Melanocyte of skin (primary cell): ENCODE data around the gene PEX7. TPM values are rescaled to one million over a fixed set of nuclear protein-coding genes. Genes with fewer than 3 reads are reported as not detected.

Source experiments
- small RNA-seq, 2 donors: library from RNA; depleted of rRNA; stranded (forward); fragments of <200 nt; gene quantifications; one replicate each; pipeline ENCODE3, GENCODE V24; 2012
- total RNA-seq, 2 donors: library from RNA; depleted of rRNA; stranded (reverse); fragments of >200 nt; gene quantifications; 2 replicates each; pipeline ENCODE4 v1.2.3, GENCODE V29; 2012

The PEX7 gene, protein sequence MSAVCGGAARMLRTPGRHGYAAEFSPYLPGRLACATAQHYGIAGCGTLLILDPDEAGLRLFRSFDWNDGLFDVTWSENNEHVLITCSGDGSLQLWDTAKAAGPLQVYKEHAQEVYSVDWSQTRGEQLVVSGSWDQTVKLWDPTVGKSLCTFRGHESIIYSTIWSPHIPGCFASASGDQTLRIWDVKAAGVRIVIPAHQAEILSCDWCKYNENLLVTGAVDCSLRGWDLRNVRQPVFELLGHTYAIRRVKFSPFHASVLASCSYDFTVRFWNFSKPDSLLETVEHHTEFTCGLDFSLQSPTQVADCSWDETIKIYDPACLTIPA
- total RNA-seq: 1 to 10 TPM; 6.2 to 6.3 TPM

DNA sequence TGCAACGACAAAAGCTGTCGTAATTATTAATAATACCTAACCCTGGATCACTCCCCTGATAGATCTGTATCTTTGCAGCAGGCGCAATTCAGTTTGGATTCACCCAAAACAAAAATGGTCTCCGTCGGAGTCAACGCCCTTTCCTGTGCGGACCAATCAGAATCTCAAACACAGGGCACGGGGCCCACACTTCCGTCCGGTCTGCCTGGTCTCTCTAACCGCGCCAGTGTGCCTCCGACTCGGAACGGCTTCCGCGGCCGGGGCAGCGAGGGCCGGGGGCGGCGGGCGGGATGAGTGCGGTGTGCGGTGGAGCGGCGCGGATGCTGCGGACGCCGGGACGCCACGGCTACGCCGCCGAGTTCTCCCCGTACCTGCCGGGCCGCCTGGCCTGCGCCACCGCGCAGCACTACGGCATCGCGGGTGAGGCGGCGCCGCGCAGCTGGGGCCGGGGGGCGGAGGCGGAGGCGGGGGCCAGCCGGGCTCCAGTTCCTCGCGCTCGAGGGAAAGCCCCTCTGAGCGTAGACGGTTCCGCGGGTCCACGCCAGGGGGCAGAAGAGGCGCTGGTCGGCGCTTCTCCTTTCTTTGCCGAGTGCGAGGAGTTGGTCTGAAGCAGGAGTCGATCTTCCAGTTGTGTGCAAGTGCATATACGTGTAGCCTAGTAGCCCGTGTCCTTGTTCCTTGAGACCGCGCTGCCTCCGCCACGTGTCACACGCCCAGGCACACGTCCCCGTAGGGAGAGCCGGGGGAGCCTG is at the start of gene PEX7:
TSS of gene PEX7 (plus strand) at position 217 of the 752 bp plus-strand sequence. CDS start at position 291, 74 bp downstream.

DNA sequence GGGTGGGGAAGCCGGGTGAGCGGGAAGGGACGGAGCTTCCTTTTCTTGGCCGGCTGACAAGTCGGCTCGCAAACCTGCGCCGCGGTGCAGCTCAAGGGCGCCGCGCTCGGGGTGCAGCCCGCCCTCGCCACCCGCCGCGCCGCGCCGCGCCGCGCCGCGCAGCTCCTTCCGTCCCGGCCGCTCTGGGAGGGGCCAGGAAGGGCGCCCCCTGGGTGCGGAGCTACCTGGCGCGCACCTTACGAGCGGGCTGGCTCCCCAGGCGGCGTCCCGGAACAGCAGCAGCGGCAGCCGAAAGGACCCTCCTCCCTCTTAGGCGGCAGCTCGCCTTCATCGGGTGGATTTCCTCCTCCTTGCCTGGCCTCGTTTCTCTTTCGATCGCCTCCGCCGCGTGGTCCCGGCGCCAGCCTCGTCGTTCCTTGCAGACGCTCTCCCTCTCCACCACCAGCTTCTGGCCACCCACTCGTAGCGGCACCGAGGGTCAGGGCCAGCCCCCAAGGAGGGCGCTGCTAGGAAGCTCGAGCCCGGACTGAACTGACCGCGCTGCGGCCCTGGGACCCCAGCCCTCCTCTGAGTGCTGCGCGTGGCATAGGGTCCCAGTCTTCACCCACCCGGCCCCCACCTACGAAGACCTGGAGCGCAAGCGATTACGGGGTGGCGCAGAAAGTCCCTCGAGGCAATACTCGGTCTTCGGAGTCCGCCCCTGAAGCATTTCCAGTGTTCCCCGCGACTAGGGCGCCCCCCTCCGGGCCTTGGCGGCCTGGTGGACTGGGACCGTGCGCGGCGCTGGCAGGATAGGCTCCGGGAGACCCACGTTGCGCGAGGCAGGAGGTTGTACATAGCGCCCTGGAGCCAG is 29.8 kb upstream of the PEX7 start, which contains the start of gene MAP3K5:
TSS of gene MAP3K5 (minus strand) at position 68 of the 853 bp plus-strand sequence. CDS start 320 bp downstream, outside the sequence.

DNA sequence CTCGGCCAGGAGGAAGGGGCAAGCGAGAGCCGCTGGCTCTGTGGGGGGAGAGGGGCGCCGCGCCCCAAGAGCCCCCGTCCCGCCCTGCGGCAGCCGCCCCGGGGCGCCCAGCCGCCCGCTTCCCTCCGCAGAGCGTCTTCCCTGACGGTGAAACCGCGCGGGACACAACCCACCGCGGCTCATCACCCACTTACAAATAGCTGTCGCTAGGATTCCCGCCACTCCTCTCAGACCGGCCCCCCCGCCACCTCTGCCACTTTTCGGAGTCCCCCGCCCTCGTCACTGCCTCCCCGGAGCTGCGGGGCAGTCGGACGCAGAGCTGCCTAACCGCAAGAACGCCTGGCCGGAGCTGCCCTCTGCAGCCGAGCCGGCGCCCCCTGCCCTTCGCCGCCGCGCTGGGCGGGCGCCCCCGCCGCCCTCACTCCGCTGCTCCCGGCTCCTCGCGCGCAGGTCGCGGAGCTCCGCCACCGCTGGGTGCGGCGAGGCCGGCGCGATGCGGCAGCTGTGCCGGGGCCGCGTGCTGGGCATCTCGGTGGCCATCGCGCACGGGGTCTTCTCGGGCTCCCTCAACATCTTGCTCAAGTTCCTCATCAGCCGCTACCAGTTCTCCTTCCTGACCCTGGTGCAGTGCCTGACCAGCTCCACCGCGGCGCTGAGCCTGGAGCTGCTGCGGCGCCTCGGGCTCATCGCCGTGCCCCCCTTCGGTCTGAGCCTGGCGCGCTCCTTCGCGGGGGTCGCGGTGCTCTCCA is 99.7 kb downstream of the PEX7 start, which contains the start of gene SLC35D3:
TSS of gene SLC35D3 (plus strand) at position 366 of the 749 bp plus-strand sequence. CDS start at position 494, 128 bp downstream.

Small RNA genes within 50 kb of the gene (small RNA-seq; reads per million reads assigned to genes)
- 0 reads per million in 2 donors for gene RF00019
- 0 reads per million in 2 donors for gene RF00443

Other genes starting within 250 kb of the PEX7 start
- gene MAP3K5, start 30.1 kb upstream of the PEX7 start, total RNA-seq: 1 to 10 TPM in 1 of 2 donors, under 1 TPM in 1; 0.69 to 1.3 TPM
- under 1 TPM in 1 of 2 donors, not detected in 1; under 0.01 TPM for gene SLC35D3, start 99.7 kb downstream of the PEX7 start, total RNA-seq
- not detected for gene IL20RA, start 222.4 kb downstream of the PEX7 start, total RNA-seq